ENCODE results near the gene COL24A1. TPM values are rescaled to one million over a fixed set of nuclear protein-coding genes. Genes with fewer than 3 reads are reported as not detected.

COL24A1 gene
- total RNA-seq, 1 donor from 2014 or later = 1.1 TPM

DNA sequence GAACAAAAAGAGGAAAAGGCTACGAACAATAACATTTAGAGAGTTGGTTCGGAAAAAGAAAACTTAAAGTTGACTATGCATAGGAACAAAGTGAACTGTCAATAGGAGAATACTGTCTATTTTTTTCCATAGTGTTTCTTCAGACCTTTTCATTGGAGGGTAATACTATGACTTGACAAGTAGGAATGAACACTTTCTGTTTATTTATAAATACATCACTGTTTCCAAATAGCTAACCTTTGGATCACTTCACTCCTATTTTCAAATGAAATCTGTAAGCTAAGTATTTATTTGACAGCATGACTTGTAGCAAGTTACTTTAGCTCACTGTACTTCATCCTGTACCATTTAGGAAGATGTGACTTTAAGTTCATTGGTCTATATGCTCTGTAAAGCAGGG is 221.3 kb downstream of the COL24A1 start:
- H3K9me3 ChIP-seq = no peaks in the 10 kb centered on the region
- no peak for ATAC-seq
- no peak for DNase-seq

DNA sequence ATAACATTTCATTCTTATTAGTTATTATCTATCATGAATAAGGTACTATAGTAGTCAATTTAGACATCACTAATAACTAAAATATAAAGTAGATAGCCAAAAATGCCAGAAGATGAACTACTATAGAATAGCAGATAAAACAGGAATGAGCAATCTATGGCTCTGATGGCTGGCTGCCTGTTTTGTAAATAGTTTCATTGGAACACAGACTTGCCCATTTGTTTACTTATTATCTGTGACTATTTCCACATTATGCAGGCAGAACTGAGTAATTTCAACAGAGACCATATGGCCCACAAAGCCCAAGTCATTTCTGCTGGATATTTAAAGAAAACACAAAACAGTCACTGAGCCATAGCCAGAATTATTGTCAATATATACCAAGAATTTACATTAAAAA is 222.1 kb downstream of the COL24A1 start:
- DNase-seq (no peak), ATAC-seq (no peak)
- H3K27ac ChIP-seq = no peak overlapping the region
- no peaks in the 10 kb centered on the region for H3K9me3 ChIP-seq
- intact Hi-C loops (cut with DNase I) = no loop called here
- H3K4me1 ChIP-seq = no peaks in the 10 kb centered on the region
- no peak overlapping the region for H3K4me3 ChIP-seq
- H3K27me3 ChIP-seq (ENCODE audit: low read depth) = no peaks in the 10 kb centered on the region
- H3K36me3 ChIP-seq = no peaks in the 10 kb centered on the region
- TF ChIP-seq, protein P1, sequence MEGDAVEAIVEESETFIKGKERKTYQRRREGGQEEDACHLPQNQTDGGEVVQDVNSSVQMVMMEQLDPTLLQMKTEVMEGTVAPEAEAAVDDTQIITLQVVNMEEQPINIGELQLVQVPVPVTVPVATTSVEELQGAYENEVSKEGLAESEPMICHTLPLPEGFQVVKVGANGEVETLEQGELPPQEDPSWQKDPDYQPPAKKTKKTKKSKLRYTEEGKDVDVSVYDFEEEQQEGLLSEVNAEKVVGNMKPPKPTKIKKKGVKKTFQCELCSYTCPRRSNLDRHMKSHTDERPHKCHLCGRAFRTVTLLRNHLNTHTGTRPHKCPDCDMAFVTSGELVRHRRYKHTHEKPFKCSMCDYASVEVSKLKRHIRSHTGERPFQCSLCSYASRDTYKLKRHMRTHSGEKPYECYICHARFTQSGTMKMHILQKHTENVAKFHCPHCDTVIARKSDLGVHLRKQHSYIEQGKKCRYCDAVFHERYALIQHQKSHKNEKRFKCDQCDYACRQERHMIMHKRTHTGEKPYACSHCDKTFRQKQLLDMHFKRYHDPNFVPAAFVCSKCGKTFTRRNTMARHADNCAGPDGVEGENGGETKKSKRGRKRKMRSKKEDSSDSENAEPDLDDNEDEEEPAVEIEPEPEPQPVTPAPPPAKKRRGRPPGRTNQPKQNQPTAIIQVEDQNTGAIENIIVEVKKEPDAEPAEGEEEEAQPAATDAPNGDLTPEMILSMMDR (IDR thresholded peaks at IDR 0.05) = no peak

More for the DNA sequence above, 221.3 kb downstream of the COL24A1 start:
- H3K4me1 ChIP-seq = no peaks in the 10 kb centered on the region
- no peak overlapping the region for H3K27ac ChIP-seq
- intact Hi-C loops (cut with DNase I) = no loop called here
- no peak overlapping the region for H3K4me3 ChIP-seq
- H3K27me3 ChIP-seq (ENCODE audit: low read depth) = no peaks in the 10 kb centered on the region
- TF ChIP-seq, protein P1 (IDR thresholded peaks at IDR 0.05) = no peak
- no peaks in the 10 kb centered on the region for H3K36me3 ChIP-seq

DNA sequence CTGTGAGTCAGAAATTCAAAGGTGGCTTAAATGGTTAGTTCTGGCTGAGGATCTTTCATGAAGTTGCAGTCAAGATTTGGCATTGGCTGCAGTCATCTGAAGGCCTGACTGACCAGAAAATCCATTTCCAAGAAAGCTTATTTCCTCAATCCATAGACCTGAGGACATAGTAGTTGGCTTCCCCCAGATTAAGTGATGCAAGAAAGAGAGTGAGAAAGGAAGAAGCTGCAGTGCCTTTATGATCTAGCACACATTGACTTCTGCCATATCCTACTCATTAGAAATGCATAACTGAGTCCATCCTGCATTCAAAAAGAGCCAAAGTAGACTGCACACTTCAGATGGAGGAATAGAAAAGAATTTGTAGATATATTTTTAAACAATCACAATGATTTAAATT is 222.6 kb downstream of the COL24A1 start:
- H3K4me1 ChIP-seq = no peaks in the 10 kb centered on the region
- H3K9me3 ChIP-seq = no peaks in the 10 kb centered on the region
- H3K36me3 ChIP-seq = no peaks in the 10 kb centered on the region
- no peak for ATAC-seq
- H3K4me3 ChIP-seq = no peak overlapping the region
- intact Hi-C loops (cut with DNase I) = no loop called here
- H3K27ac ChIP-seq = no peak overlapping the region
- DNase-seq = no peak
- no peaks in the 10 kb centered on the region for H3K27me3 ChIP-seq (ENCODE audit: low read depth)
- TF ChIP-seq, protein P1 (IDR thresholded peaks at IDR 0.05) = no peak

DNA sequence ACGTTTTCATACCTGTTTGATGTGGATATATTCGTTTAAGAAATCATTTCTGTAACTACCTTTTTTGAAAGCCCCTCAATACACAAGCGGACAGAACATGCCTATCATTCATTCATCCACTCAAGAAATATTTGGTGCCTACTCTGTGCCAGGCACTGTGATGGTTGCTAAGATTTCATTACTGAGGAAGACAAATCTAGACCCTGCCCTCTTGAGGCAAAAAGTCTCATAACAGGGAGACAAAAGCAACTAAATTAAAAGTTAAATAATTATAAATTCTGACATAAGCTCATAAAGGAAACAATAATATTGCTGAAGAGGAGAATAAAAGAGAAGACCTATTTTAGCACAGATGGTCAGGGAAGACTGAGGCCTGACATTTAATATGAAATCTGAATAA is 244.8 kb downstream of the COL24A1 start:
- H3K27me3 ChIP-seq (ENCODE audit: low read depth) = no peaks in the 10 kb centered on the region

DNA sequence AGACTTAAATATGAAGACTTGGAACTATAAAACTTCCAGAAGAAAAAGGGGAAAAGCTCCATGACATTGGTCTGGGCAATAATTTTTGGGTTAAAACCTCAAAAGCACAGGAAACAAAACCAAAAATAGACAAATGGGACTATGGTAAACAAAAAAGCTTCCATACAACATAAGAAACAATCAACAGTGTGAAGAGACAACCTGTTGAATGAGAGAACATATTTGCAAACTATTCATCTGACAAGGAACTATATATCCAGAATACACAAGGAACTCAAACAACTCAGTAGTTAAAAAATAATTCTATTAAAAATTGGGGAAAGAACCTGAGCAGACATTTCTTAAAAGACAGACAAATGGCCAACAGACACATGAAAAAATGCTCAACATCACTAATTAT is 255.7 kb downstream of the COL24A1 start:
- Histone ChIP-seq H3K36me3 (no peaks in the 10 kb centered on the region), H3K27me3 (ENCODE audit: low read depth) (no peaks in the 10 kb centered on the region), H3K4me3 (no peak overlapping the region), H3K4me1 (no peaks in the 10 kb centered on the region), H3K9me3 (no peaks in the 10 kb centered on the region), H3K27ac (no peak overlapping the region)
- TF ChIP-seq, protein P1 (IDR thresholded peaks at IDR 0.05) = no peak
- ATAC-seq (no peak), DNase-seq (no peak)
- intact Hi-C loops (cut with DNase I) = no loop called here

More for the DNA sequence above, 244.8 kb downstream of the COL24A1 start:
- Histone ChIP-seq H3K9me3 (no peaks in the 10 kb centered on the region), H3K36me3 (no peaks in the 10 kb centered on the region), H3K27ac (no peak overlapping the region), H3K4me3 (no peak overlapping the region), H3K4me1 (no peaks in the 10 kb centered on the region)
- DNase-seq (no peak), ATAC-seq (no peak)
- intact Hi-C loops (cut with DNase I) = no loop called here
- TF ChIP-seq, protein P1 (IDR thresholded peaks at IDR 0.05) = no peak

DNA sequence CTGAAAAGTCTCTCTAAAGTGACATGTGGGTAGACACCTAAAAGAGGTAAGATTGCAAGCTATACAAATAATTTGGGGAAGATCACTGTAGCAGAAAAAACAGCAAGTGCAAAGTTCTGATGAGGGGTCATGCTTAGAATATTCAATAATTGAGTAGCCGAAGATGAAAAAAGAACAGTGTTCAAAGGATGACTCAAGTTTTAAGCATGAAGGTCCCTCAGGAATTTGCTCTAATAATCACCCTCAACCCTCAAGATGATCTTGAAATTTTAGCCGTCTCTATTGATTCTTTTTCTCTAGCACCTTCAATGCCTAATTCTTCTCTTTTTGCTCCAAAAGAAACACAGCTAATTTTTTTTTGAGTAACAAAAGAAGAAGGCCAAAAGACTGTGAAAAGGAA is 257.7 kb downstream of the COL24A1 start:
- H3K4me3 ChIP-seq = no peak overlapping the region
- H3K27me3 ChIP-seq (ENCODE audit: low read depth) = no peaks in the 10 kb centered on the region
- H3K27ac ChIP-seq = no peak overlapping the region
- intact Hi-C loops (cut with DNase I) = no loop called here
- no peaks in the 10 kb centered on the region for H3K9me3 ChIP-seq
- TF ChIP-seq, protein P1 (IDR thresholded peaks at IDR 0.05) = no peak
- no peak for ATAC-seq
- no peaks in the 10 kb centered on the region for H3K36me3 ChIP-seq
- no peaks in the 10 kb centered on the region for H3K4me1 ChIP-seq
- DNase-seq = no peak
